Activated CD4-positive, alpha-beta memory T cell treated with anti-CD3 and anti-CD28 coated beads for 36 hours (primary cell): ENCODE results near the gene GTSE1. TPM values are rescaled to one million over a fixed set of nuclear protein-coding genes. Genes with fewer than 3 reads are reported as not detected.

Experiments used
- CTCF ChIA-PET: fragments of 350-600 bp; sonication (Branson Sonifier 250); formaldehyde crosslinking; loops from one replicate; lab custom pipeline; 2021; ENCODE audit warnings: antibody characterized with exemption, inconsistent platforms; lab: Charles Lee
- POLR2A ChIA-PET: fragments of 350-600 bp; sonication (Branson Sonifier 250); formaldehyde crosslinking; loops from one replicate; lab custom pipeline; 2021; ENCODE audit warnings: antibody characterized with exemption; lab: Charles Lee
- DNase-seq: peaks from one replicate; pipeline ENCODE4 v3.0.0-alpha.2; 2020
- H3K27ac Mint-ChIP-seq: one replicate; pipeline ENCODE4 v1.8.0; 2021; ENCODE audit warnings: mixed read lengths
- H3K27me3 Mint-ChIP-seq: one replicate; pipeline ENCODE4 v1.8.0; 2021; ENCODE audit warnings: mixed read lengths
- H3K36me3 Mint-ChIP-seq: one replicate; pipeline ENCODE4 v1.8.0; 2021; ENCODE audit warnings: mixed read lengths
- H3K4me1 Mint-ChIP-seq: one replicate; pipeline ENCODE4 v1.8.0; 2021; ENCODE audit warnings: low read depth, mixed read lengths
- H3K4me3 Mint-ChIP-seq: one replicate; pipeline ENCODE4 v1.8.0; 2021; ENCODE audit warnings: mild to moderate bottlenecking, mixed read lengths
- H3K9me3 Mint-ChIP-seq: one replicate; pipeline ENCODE4 v1.8.0; 2021; ENCODE audit warnings: mixed read lengths
- intact Hi-C: fragments of 100-400 bp; cut with micrococcal nuclease; formaldehyde crosslinking; loops from one replicate; pipeline ENCODE4 v1.15.1; 2023
- total RNA-seq, 2 experiments: library from RNA; stranded (reverse); gene quantifications; one replicate each; pipeline ENCODE4 v1.2.3, GENCODE V29; 2021

The GTSE1 gene
- total RNA-seq, 2 experiments from 2014 or later, result 39.9 to 42.6 TPM

DNA sequence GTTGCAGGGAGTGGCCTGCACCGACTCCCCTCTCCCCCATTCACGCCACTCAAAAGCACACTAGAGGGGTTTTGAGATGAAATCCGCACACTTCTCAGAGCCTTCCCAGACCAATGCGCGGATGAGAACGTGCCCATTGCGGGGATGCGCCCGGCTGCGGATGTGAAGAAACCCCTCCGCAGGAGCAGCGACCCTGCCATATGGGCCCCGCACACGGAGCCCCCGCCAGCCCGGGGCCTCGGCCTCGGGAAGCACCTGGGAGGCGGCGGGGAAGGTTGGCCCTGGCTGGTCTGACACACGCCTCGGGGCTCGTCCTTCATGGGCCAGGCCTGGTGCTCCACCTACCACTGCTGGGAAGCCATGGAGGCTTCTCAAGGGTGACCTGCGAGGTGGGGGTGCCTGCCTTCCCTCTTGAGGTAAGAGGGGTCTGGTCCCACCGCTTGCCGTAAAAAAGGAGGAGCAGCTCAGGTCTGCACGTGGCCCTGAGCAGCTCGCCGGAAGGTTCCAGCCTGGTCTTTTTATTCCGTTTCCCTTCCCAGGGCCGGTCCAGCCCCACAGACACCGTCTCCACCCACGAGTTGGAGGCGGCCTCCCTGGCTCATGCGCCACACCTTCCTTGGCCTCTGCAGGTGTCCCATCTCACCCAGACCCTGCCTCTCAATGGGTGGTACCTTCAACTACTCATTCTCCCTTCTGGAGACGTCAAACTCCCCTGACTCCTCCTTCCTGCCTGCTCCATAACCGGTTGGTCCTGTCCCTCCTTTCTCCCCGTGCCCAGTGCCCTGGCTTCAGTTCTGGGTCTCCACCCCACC, 78.2 kb downstream of the GTSE1 start:
- peaks cover 10% of the 10 kb centered on the region for H3K9me3 Mint-ChIP-seq
- no peak for DNase-seq
- intact Hi-C loops, result no loop called here
- peaks cover 26% of the 10 kb centered on the region for H3K4me1 Mint-ChIP-seq
- no peak overlapping the region for H3K4me3 Mint-ChIP-seq
- ChIA-PET CTCF (interaction anchor here (0.9 kb wide), 1 partner anchor 8 kb away, joined by 3 read pairs; no protein-coding TSS in a partner anchor), POLR2A (no interaction called here)
- no peaks in the 10 kb centered on the region for H3K36me3 Mint-ChIP-seq
- no peak overlapping the region for H3K27ac Mint-ChIP-seq
- H3K27me3 Mint-ChIP-seq, result peaks cover 8% of the 10 kb centered on the region

DNA sequence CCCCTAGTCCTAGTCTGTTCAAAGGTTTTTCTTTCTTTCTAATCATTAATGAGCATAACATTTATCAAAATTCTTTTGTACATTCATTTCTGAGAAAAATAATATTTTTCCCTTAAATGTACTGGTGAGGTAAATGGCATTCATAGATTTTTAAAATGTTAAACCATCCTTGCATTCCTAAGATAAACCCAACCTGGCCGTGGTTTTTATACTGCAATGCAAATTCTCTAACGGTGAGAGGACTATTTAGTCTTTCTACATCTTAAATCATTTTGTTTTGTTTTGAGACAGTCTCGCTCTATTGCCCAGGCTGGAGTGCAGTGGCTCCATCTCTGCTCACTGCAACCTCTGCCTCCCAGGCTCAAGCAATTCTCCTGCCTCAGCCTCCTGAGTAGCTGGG, 79.4 kb downstream of the GTSE1 start:
- CTCF ChIA-PET, result interaction anchor here (0.9 to 1.2 kb wide), 2 partner anchors 9 kb away, joined by 3 to 5 read pairs; no protein-coding TSS in a partner anchor
- intact Hi-C loops, result no loop called here
- Mint-ChIP-seq H3K4me1 (peaks cover 17% of the 10 kb centered on the region), H3K27me3 (peaks cover 7% of the 10 kb centered on the region), H3K4me3 (no peak overlapping the region), H3K27ac (no peak overlapping the region), H3K9me3 (peaks cover 10% of the 10 kb centered on the region), H3K36me3 (no peaks in the 10 kb centered on the region)
- POLR2A ChIA-PET, result no interaction called here
- DNase-seq, result no peak

DNA sequence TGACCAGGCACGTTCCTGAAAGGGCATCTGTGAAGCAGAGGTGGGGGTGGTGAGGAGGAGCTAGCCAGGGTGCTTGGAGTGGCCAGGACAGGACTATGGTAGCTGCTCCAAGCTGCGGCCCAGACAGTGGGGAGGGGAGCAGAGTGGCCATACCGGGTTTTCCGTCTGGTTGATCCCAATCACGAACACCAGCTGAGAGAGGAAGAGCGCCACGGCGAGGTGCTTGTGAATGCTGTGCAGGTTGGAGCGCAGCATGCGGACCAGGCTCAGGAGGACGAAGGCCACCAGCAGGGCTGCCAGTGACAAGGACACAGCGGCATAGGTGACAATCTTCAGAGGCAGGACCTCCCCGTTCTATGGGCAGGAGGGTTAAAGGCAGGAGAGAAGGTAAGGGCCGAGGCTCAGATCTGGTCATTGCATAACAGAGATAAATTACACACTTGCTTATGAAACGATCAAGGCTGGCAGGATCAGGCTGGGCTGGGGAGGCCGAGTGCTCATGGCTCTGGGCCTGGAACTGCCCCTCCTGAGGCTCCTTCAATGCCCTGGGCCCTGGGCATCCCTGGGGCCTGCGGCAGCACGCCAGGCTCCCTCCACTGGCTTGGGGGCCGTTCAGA, 80.3 kb downstream of the GTSE1 start:
- peaks cover 15% of the 10 kb centered on the region for H3K4me1 Mint-ChIP-seq
- no peak overlapping the region for H3K27ac Mint-ChIP-seq
- CTCF ChIA-PET, result interaction anchor here (1.2 kb wide), 1 partner anchor 10 kb away, joined by 5 read pairs; no protein-coding TSS in a partner anchor
- DNase-seq, result no peak
- H3K27me3 Mint-ChIP-seq, result peaks cover 7% of the 10 kb centered on the region
- intact Hi-C loops, result no loop called here
- POLR2A ChIA-PET, result no interaction called here
- H3K36me3 Mint-ChIP-seq, result no peaks in the 10 kb centered on the region
- H3K4me3 Mint-ChIP-seq, result no peak overlapping the region
- H3K9me3 Mint-ChIP-seq, result peaks cover 10% of the 10 kb centered on the region

DNA sequence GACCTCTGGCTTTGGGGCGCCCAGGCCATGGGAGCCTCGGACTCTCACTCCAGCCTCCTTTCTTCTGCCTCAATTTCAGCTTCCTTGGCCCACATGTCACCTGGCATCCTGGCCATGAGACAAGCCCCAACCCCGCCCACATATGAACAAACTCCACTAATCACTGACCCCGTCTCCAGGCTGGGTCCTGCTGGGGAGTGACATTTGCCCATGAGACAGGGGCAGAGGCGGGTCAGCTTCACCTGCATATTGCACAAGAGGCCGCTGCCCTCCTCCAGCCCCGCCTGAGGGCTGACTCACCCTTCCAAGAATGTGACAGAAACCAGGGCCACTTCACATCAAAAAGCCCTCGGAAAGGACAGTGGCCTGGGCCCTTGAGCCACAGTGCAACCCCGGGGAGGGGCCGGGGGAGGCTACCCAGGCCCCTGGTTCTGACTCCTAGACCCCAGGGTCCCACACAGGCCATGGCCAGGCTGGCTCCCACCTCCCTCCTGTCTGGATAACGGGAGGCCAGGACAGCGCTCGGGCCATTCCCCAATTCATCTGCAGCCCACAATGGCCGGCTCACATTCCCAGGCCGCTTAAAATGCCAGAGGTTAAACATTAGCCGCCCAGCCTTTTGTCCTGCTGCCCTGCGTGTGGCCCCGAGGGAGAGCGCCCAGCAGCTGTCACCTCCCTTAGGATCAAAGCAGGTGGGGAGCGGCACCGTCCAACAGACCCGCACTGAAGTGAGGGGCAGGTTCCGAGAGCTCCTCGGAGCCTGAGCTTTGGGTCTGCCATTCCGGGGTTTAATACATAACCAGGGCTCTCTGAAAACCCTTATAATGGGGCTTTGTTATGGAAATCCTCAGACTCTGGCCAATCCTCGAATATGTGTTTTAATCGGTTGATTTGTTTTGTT, 81.1 kb downstream of the GTSE1 start:
- H3K4me1 Mint-ChIP-seq, result peaks cover 14% of the 10 kb centered on the region
- CTCF ChIA-PET, result interaction anchor here (1.2 kb wide), 1 partner anchor 11 kb away, joined by 5 read pairs; no protein-coding TSS in a partner anchor
- no peak overlapping the region for H3K27ac Mint-ChIP-seq
- intact Hi-C loops, result no loop called here
- POLR2A ChIA-PET, result no interaction called here
- DNase-seq, result no peak
- H3K27me3 Mint-ChIP-seq, result peaks cover 3% of the 10 kb centered on the region
- H3K36me3 Mint-ChIP-seq, result no peaks in the 10 kb centered on the region
- peaks cover 10% of the 10 kb centered on the region for H3K9me3 Mint-ChIP-seq
- H3K4me3 Mint-ChIP-seq, result no peak overlapping the region

DNA sequence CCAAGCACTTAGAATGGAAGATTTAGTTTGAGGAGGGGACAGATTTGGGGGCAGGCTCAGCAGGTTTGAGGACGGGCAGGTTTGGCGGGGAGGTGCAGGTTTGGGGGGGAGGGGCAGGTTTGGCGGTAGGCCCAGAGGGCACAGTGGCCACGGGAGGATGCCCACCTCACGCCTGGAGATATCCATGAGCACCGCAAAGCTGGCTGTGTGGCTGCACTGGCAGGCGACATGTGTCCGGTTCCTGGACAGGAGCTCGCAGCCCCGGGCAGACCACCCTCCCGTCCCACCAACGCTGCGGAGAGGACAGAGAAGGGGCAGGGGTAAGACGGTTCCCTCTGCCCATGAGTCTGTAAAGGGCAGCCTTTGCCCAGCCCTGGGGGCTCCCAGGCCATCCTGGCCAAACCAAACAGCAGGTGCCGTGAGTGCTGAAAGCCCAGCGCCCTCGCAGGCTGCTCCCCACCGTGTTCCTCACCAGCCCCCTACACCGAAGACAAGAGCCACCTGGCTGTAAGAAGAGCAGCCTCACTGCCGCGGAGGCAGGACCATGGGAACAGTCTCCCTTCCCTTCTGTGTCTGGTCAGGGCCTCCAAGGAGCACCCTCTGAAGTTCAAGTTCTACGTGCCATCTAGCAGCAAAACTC, 81.9 kb downstream of the GTSE1 start:
- intact Hi-C loops, result no loop called here
- ChIA-PET POLR2A (no interaction called here), CTCF (no interaction called here)
- DNase-seq, result no peak
- Mint-ChIP-seq H3K36me3 (no peaks in the 10 kb centered on the region), H3K27me3 (no peaks in the 10 kb centered on the region), H3K4me1 (peaks cover 11% of the 10 kb centered on the region), H3K27ac (no peak overlapping the region), H3K4me3 (no peak overlapping the region), H3K9me3 (peaks cover 10% of the 10 kb centered on the region)

DNA sequence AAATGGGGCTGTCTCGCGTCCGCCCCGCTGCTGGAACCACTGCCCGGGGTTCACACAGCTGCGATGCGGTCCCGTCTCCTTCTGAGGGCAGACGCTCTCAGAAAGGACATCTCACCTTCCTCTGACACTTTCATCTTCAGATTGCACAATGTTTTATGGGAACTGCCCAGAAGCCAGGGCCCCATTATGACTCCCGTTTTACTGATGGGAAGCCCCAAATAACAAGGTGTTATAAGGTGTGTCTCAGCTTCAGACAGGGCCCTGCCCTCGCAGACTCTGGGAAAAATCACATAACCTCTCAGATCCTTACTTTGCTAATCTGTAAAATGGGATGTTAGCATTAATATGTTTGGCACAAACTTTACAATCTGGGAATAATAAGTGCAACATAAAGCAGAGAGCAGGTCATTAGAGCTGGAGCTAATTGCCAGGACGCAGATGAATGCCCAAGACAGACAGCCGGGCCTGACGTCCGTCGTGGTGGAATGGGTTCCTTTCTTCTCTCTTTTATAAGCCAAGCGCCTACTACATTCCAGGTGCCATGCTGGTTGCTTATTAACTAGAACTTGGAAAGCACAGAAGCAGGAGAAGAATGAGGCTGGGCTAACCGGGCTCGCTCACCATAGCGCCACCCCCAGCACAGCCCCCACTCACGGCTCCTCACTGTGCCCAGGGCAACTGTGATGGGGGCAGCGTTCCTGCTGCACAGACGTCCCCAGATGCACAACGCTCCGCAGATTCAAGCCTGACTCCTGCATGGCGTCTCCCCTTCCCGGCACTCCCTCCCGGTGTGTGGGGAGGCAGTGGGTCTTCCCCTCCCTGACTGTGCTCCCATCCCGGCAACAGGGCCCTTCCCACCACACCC, 82.6 kb downstream of the GTSE1 start:
- CTCF ChIA-PET, result no interaction called here
- Mint-ChIP-seq H3K4me1 (peaks cover 3% of the 10 kb centered on the region), H3K27ac (no peak overlapping the region), H3K4me3 (no peak overlapping the region), H3K36me3 (no peaks in the 10 kb centered on the region), H3K9me3 (peaks cover 10% of the 10 kb centered on the region), H3K27me3 (no peaks in the 10 kb centered on the region)
- no peak for DNase-seq
- intact Hi-C loops, result no loop called here
- POLR2A ChIA-PET, result no interaction called here

DNA sequence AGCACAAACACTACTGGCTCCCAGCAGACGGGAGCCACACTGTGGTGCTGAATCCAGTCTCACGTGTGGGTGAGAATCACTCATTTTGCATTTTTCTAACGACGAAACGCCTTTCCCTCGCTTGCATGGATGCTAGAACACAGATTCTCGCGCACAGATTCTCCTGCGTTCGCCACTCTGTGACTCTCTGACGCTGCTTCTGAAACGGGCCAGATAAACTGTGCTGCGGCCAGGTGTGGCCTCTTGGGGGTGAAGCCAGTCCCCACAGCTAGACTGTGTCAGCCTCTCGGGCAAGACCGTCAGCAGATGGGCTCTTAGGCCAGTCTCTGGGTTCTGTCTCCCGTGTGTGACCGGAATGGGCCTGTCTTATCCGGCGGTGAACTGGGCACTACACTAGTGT, 83.4 kb downstream of the GTSE1 start:
- Mint-ChIP-seq H3K4me3 (no peak overlapping the region), H3K27me3 (no peaks in the 10 kb centered on the region), H3K4me1 (no peaks in the 10 kb centered on the region), H3K36me3 (no peaks in the 10 kb centered on the region), H3K27ac (no peak overlapping the region), H3K9me3 (peaks cover 10% of the 10 kb centered on the region)
- intact Hi-C loops, result no loop called here
- ChIA-PET POLR2A (no interaction called here), CTCF (no interaction called here)
- no peak for DNase-seq

Other genes starting within 250 kb of the GTSE1 start
- gene PPARA, start 146.3 kb upstream of the GTSE1 start, total RNA-seq, result 10 to 100 TPM; 11.1 to 13.3 TPM
- gene CDPF1, start 46.6 kb upstream of the GTSE1 start, total RNA-seq, result 1 to 10 TPM; 6.8 to 8.2 TPM
- gene PKDREJ, start 33.5 kb upstream of the GTSE1 start, total RNA-seq, result not detected
- 1 to 10 TPM; 8.7 to 9.4 TPM for gene TTC38, start 28.9 kb upstream of the GTSE1 start, total RNA-seq
- gene TRMU, start 38.8 kb downstream of the GTSE1 start, total RNA-seq, result 10 to 100 TPM; 61.3 to 63.2 TPM
- gene CELSR1, start 240.8 kb downstream of the GTSE1 start, total RNA-seq, result under 1 TPM; 0.24 to 0.36 TPM